ENCODE results near the gene SNCA. TPM values are rescaled to one million over a fixed set of nuclear protein-coding genes. Genes with fewer than 3 reads are reported as not detected.

The SNCA gene
- total RNA-seq, 5 donors from 2014 or later (not counting 1 experiment from before 2014, with no cell fraction given): 0.25 to 0.90 (median 0.62) TPM; not detected in 1

DNA sequence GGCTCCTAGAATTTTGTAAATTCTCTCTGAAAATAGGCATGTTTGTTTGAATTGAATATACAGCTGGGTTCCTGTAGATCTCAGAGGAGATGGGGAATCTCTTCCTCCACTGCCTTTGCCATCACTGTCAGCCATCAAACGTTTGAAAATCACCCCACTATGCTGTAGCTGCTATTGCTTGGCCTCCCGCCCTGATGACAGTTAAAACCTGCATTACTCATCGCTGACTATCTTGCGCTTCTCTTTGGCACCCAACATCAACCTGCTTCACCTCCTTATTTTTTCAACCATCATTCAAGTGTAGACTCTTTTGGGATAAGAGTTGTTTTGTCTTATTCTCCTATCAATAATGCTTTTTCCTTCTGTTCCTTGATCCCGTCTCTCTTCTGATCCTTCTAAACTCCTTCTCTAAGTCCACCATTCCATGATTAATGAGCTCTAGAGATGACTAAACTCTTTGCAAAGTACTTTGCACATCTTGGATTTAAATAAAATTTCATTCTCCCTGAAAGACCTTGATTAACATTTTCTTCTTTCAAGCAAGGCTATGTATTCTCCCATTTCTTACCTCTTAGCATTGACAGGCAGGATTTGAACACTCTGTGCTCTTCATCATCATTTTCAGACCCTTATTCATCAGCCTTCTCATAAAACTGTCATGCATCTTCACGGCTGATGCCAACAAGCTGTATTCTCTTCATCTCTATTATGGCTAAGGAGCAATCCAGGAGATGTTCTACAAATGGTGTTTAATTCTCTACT lies 133.0 kb downstream of the SNCA start:
- Histone ChIP-seq H3K27ac (ENCODE audit: low read length) (no peak overlapping the region), H3K4me1 (ENCODE audit: control insufficient read depth in 1 of 2, extremely low read depth in 1 of 2, insufficient read depth in 2 of 2, low read length in 2 of 2) (peaks cover 0 to 8% of the 10 kb centered on the region in 2 experiments), H3K4me3 (ENCODE audit: control insufficient read depth in 1 of 2, extremely low read depth in 1 of 2, low read length in 1 of 2) (no peak overlapping the region), H3K36me3 (ENCODE audit: control insufficient read depth in 2 of 2, extremely low read depth in 1 of 2, insufficient read depth in 1 of 2, low read length in 1 of 2) (no peaks in the 10 kb centered on the region), H3K27me3 (replicated peaks in 1 of 2; ENCODE audit: control insufficient read depth in 2 of 2, extremely low read depth in 1 of 2, insufficient read depth in 2 of 2, low read length in 1 of 2) (no peaks in the 10 kb centered on the region), H3K9me3 (no peaks in the 10 kb centered on the region)
- POLR2A ChIA-PET: interaction anchor here in 1 of 2 donors (0.6 kb wide), 1 partner anchor 130 kb away, joined by 3 read pairs; no protein-coding TSS in a partner anchor
- WGBS (ENCODE audit: insufficient coverage): 43% methylated on average over 1 of the region's 6 CpGs
- Mint-ChIP-seq H3K27ac (no peak overlapping the region), H3K4me3 (no peak overlapping the region), H3K9me3 (no peaks in the 10 kb centered on the region), H3K4me1 (peaks cover 0 to 2% (median under 1%) of the 10 kb centered on the region in 3 donors), H3K27me3 (peaks cover 0 to 5% of the 10 kb centered on the region in 2 donors), H3K36me3 (no peaks in the 10 kb centered on the region)
- ATAC-seq (replicated peaks in 1 of 4) (no peak), DNase-seq (no peak)
- CTCF ChIA-PET: no interaction called here

DNA sequence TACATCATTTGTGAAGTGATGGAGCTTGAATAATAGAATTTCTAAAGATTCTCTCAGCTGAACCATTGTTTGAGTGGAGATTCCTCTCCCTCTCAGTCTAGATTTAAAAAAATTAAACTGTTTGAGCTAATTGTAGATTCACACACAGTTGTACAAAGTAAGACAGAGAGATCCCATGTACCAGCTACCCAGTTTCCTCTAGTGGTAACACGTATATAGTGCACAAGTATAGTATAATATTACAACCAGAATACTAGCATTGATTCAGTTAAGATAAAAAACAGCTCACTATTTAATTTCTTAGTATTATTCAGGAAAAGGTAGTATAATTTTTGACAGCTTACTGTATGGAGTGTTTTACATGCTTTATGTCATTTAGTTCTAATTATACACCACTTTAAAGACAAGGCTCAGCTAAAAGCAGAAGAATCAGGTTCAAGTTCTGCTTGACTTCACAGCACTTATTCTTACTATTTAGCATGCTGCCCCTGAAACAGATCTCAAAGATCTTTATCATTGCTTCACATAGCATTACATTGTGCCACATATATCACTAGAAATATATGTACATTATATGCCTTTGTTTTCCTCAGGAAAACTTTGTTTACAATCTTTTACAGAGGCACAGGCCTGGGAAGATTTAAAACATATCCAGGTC lies 136.1 kb downstream of the SNCA start:
- ChIA-PET POLR2A (no interaction called here), CTCF (interaction anchor here (0.6 to 1.1 kb wide), 2 partner anchors 11 to 189 kb away, joined by 4 to 9 read pairs; no protein-coding TSS in a partner anchor)
- Mint-ChIP-seq H3K4me3 (no peak overlapping the region), H3K9me3 (no peaks in the 10 kb centered on the region), H3K27me3 (peaks cover 0 to 5% of the 10 kb centered on the region in 2 donors), H3K27ac (no peak overlapping the region), H3K4me1 (no peaks in the 10 kb centered on the region), H3K36me3 (no peaks in the 10 kb centered on the region)
- no peak overlapping the region for H3K27ac ChIP-seq (ENCODE audit: low read length)
- no peak for ATAC-seq (replicated peaks in 1 of 4)
- H3K9me3 ChIP-seq: no peaks in the 10 kb centered on the region
- H3K36me3 ChIP-seq (ENCODE audit: control insufficient read depth in 2 of 2, extremely low read depth in 1 of 2, insufficient read depth in 1 of 2, low read length in 1 of 2): no peaks in the 10 kb centered on the region
- DNase-seq: no peak
- H3K27me3 ChIP-seq (replicated peaks in 1 of 2; ENCODE audit: control insufficient read depth in 2 of 2, extremely low read depth in 1 of 2, insufficient read depth in 2 of 2, low read length in 1 of 2): no peaks in the 10 kb centered on the region
- no peaks in the 10 kb centered on the region for H3K4me1 ChIP-seq (ENCODE audit: control insufficient read depth in 1 of 2, extremely low read depth in 1 of 2, insufficient read depth in 2 of 2, low read length in 2 of 2)
- H3K4me3 ChIP-seq (ENCODE audit: control insufficient read depth in 1 of 2, extremely low read depth in 1 of 2, low read length in 1 of 2): no peak overlapping the region
- WGBS (ENCODE audit: insufficient coverage): no CpG with 5 or more reads among the region's 1 CpG

DNA sequence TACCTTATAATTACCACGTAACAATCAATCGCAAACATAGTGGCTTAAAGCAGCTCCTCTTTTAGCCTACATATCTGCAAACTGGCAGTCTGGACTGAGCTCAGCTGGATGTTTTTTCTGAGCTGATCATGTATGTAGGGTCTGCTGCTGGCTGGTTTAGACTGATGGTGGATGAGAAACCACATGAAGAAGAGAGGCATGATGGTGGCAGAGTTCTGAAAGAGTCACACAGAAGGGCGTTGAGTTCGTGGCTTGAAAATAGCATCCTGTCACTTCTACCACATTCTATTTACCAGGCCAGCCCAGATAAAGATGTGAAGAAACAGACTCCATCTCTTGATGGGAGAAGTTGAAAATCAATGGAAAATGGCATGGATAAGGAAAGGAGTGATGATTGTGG lies 151.3 kb downstream of the SNCA start:
- Histone ChIP-seq H3K4me3 (ENCODE audit: control insufficient read depth in 1 of 2, extremely low read depth in 1 of 2, low read length in 1 of 2) (no peak overlapping the region), H3K4me1 (ENCODE audit: control insufficient read depth in 1 of 2, extremely low read depth in 1 of 2, insufficient read depth in 2 of 2, low read length in 2 of 2) (peaks cover 0 to 6% of the 10 kb centered on the region in 2 experiments), H3K27me3 (replicated peaks in 1 of 2; ENCODE audit: control insufficient read depth in 2 of 2, extremely low read depth in 1 of 2, insufficient read depth in 2 of 2, low read length in 1 of 2) (peaks cover 0 to 2% of the 10 kb centered on the region in 2 experiments), H3K9me3 (no peaks in the 10 kb centered on the region), H3K27ac (ENCODE audit: low read length) (no peak overlapping the region), H3K36me3 (ENCODE audit: control insufficient read depth in 2 of 2, extremely low read depth in 1 of 2, insufficient read depth in 1 of 2, low read length in 1 of 2) (no peaks in the 10 kb centered on the region)
- peak in 1 of 4 experiments; percentile 31 for ATAC-seq (replicated peaks in 1 of 4)
- POLR2A ChIA-PET: no interaction called here
- DNase-seq: no peak
- Mint-ChIP-seq H3K27me3 (peaks cover 10 to 12% of the 10 kb centered on the region in 2 donors), H3K4me1 (no peaks in the 10 kb centered on the region), H3K36me3 (no peaks in the 10 kb centered on the region), H3K4me3 (no peak overlapping the region), H3K27ac (no peak overlapping the region), H3K9me3 (peaks cover 0 to 3% (median 0%) of the 10 kb centered on the region in 3 donors)
- no CpG with 5 or more reads among the region's 4 CpGs for WGBS (ENCODE audit: insufficient coverage)
- CTCF ChIA-PET: no interaction called here

DNA sequence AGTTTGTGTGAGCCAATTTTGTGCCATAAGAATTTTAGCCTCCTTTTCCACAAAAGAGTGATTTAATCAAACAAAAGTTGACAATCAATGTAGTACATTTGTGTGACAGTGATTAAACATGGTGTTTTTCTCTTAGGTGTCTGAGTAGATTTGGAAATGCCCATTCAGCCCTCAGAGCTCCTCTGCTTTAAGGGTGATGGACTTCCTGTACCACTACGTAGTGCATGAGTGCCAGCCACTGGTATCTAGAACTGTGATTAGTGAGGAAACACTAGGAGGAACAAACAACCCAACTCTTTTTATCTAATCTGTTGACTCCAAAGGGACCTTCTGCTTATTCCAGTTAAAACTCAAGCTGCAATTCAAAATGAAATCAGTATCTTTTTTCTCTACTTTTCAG lies 151.7 kb downstream of the SNCA start:
- Mint-ChIP-seq H3K36me3 (no peaks in the 10 kb centered on the region), H3K27me3 (peaks cover 10 to 12% of the 10 kb centered on the region in 2 donors), H3K27ac (no peak overlapping the region), H3K4me1 (no peaks in the 10 kb centered on the region), H3K9me3 (peaks cover 0 to 3% (median 0%) of the 10 kb centered on the region in 3 donors), H3K4me3 (no peak overlapping the region)
- ChIA-PET CTCF (no interaction called here), POLR2A (no interaction called here)
- no peak for ATAC-seq (replicated peaks in 1 of 4)
- H3K27me3 ChIP-seq (replicated peaks in 1 of 2; ENCODE audit: control insufficient read depth in 2 of 2, extremely low read depth in 1 of 2, insufficient read depth in 2 of 2, low read length in 1 of 2): peaks cover 0 to 2% of the 10 kb centered on the region in 2 experiments
- no peaks in the 10 kb centered on the region for H3K36me3 ChIP-seq (ENCODE audit: control insufficient read depth in 2 of 2, extremely low read depth in 1 of 2, insufficient read depth in 1 of 2, low read length in 1 of 2)
- no peak for DNase-seq
- H3K9me3 ChIP-seq: no peaks in the 10 kb centered on the region
- WGBS (ENCODE audit: insufficient coverage): no CpG with 5 or more reads among the region's 1 CpG
- peaks cover 0 to 6% of the 10 kb centered on the region in 2 experiments for H3K4me1 ChIP-seq (ENCODE audit: control insufficient read depth in 1 of 2, extremely low read depth in 1 of 2, insufficient read depth in 2 of 2, low read length in 2 of 2)
- H3K27ac ChIP-seq (ENCODE audit: low read length): no peak overlapping the region
- no peak overlapping the region for H3K4me3 ChIP-seq (ENCODE audit: control insufficient read depth in 1 of 2, extremely low read depth in 1 of 2, low read length in 1 of 2)

DNA sequence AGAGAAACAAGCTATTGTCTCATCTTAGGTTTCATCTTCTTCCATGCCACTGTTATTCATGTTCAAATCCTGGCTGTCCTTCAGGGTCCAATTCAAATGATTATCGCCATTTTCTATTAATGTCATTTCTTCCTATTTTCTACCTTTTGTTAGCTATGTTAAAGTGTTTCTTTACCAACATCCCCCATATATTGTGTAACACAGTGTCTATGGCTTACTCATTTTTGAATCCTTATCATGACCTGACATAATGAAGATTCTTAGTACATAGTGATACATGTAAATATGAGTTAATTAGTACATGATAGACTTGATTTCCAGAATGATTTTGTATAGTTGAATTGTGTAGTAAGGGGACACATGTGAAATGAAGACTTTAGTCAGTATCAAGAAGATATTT lies 152.4 kb downstream of the SNCA start:
- no peak for DNase-seq
- ATAC-seq (replicated peaks in 1 of 4): no peak
- H3K4me3 Mint-ChIP-seq: no peak overlapping the region

DNA sequence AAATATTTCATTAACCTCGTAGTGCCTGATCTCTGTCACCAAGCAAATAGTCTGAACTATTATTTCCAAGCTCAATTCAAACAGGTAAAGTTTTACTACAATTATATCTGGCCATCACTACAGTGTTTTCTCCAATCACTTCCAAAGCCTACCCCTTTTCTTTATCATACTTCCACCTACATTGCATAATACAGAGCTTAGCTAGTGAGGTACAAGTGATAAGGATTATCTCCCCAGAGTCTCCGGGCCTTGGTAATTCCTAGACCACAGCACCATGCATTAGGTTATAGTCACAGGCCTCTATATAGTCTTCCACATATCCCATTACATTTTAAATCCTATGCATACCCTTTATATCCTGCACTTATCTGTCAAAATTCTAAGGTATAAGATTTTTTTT lies 154.2 kb downstream of the SNCA start:
- ChIA-PET POLR2A (no interaction called here), CTCF (no interaction called here)
- DNase-seq: no peak
- WGBS (ENCODE audit: insufficient coverage): 40% methylated on average over 1 of the region's 2 CpGs
- Histone ChIP-seq H3K4me3 (ENCODE audit: control insufficient read depth in 1 of 2, extremely low read depth in 1 of 2, low read length in 1 of 2) (no peak overlapping the region), H3K27ac (ENCODE audit: low read length) (no peak overlapping the region), H3K9me3 (no peaks in the 10 kb centered on the region), H3K27me3 (replicated peaks in 1 of 2; ENCODE audit: control insufficient read depth in 2 of 2, extremely low read depth in 1 of 2, insufficient read depth in 2 of 2, low read length in 1 of 2) (peaks cover 0 to 2% of the 10 kb centered on the region in 2 experiments), H3K4me1 (ENCODE audit: control insufficient read depth in 1 of 2, extremely low read depth in 1 of 2, insufficient read depth in 2 of 2, low read length in 2 of 2) (peaks cover 0 to 6% of the 10 kb centered on the region in 2 experiments), H3K36me3 (ENCODE audit: control insufficient read depth in 2 of 2, extremely low read depth in 1 of 2, insufficient read depth in 1 of 2, low read length in 1 of 2) (no peaks in the 10 kb centered on the region)
- peaks cover 0 to 5% (median 5%) of the 10 kb centered on the region in 3 donors for H3K4me1 Mint-ChIP-seq
- no peak overlapping the region for H3K27ac Mint-ChIP-seq
- no peaks in the 10 kb centered on the region for H3K9me3 Mint-ChIP-seq
- H3K4me3 Mint-ChIP-seq: no peak overlapping the region
- no peaks in the 10 kb centered on the region for H3K36me3 Mint-ChIP-seq
- no peak for ATAC-seq (replicated peaks in 1 of 4)
- peaks cover 10% of the 10 kb centered on the region in 2 donors for H3K27me3 Mint-ChIP-seq

More for the DNA sequence above, 152.4 kb downstream of the SNCA start:
- H3K9me3 Mint-ChIP-seq: peaks cover 0 to under 1% (median 0%) of the 10 kb centered on the region in 3 donors
- ChIA-PET CTCF (no interaction called here), POLR2A (no interaction called here)
- H3K4me1 ChIP-seq (ENCODE audit: control insufficient read depth in 1 of 2, extremely low read depth in 1 of 2, insufficient read depth in 2 of 2, low read length in 2 of 2): peaks cover 0 to 6% of the 10 kb centered on the region in 2 experiments
- no peaks in the 10 kb centered on the region for H3K36me3 ChIP-seq (ENCODE audit: control insufficient read depth in 2 of 2, extremely low read depth in 1 of 2, insufficient read depth in 1 of 2, low read length in 1 of 2)
- WGBS (ENCODE audit: insufficient coverage): no CpG with 5 or more reads among the region's 1 CpG
- H3K27me3 ChIP-seq (replicated peaks in 1 of 2; ENCODE audit: control insufficient read depth in 2 of 2, extremely low read depth in 1 of 2, insufficient read depth in 2 of 2, low read length in 1 of 2): peaks cover 0 to 2% of the 10 kb centered on the region in 2 experiments
- no peaks in the 10 kb centered on the region for H3K36me3 Mint-ChIP-seq
- H3K4me1 Mint-ChIP-seq: peaks cover 0 to 2% (median 2%) of the 10 kb centered on the region in 3 donors
- no peak overlapping the region for H3K27ac Mint-ChIP-seq
- no peak overlapping the region for H3K27ac ChIP-seq (ENCODE audit: low read length)
- H3K9me3 ChIP-seq: no peaks in the 10 kb centered on the region
- no peak overlapping the region for H3K4me3 ChIP-seq (ENCODE audit: control insufficient read depth in 1 of 2, extremely low read depth in 1 of 2, low read length in 1 of 2)
- H3K27me3 Mint-ChIP-seq: peaks cover 10% of the 10 kb centered on the region in 2 donors
